OCI-LY7 (cell line): ENCODE measurements around the gene NSMF.

Experiments
- CTCF ChIP-seq: fragments of 200-600 bp; sonication (generic); conservative IDR thresholded peaks from 2 replicates; pipeline ENCODE4 v1.5.1; 2014; ENCODE audit warnings: mild to moderate bottlenecking, antibody characterized with exemption, low read length, moderate library complexity, mixed read lengths
- EZH2phosphoT487 ChIP-seq: fragments of 200-600 bp; sonication (generic); IDR thresholded peaks from 2 replicates; pipeline ENCODE4 v1.6.1; 2018; ENCODE audit warnings: low read depth, borderline replicate concordance, mild to moderate bottlenecking, mixed run types, antibody characterized with exemption, low read length, moderate library complexity, mixed read lengths

GRCh38 chr9:137461316-137461662, 2.2 kb upstream of the NSMF start:
- TF ChIP-seq CTCF (no peak), EZH2phosphoT487 (no peak)
